ENCODE measurements around the gene YAE1.

Gene YAE1

DNA sequence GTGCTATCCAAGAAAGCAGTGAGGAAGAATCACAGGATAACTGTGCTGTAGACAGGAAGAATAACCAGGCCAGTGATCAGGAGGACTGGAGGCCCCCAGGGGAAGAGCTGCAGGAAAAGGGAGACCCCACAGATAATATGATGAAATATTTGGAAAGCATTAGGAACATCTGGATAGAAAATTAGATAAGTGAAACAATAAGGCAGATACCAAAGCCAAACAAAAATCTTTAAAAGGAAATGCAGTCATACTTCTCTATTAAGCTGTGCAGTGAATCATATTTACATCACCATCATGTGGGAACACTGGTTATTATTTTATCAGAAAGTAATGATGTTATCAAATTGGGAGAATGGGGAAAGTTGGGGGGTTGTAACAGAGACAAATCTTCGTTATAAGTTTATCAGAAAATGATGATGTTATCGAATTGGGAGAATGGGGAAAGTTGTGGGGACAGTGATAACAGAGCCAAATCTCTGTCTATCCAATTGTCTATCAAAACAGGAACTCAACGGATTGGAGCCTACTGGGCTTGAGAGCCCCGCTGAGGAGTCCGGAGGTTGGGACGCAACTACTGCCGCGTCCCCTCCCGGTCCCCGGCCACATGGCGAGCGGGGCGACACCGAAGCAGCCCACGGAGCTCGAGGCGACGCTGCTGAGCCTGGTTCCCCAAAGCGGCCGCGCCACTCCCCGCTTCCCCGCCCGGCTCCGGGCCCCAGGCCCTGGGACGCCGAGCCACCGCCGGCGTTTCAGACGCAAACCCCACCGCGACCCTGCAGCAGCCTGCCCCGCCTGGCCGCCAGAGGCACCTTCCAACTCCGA is 43.1 kb downstream of the YAE1 start:
- no peak for DNase-seq

DNA sequence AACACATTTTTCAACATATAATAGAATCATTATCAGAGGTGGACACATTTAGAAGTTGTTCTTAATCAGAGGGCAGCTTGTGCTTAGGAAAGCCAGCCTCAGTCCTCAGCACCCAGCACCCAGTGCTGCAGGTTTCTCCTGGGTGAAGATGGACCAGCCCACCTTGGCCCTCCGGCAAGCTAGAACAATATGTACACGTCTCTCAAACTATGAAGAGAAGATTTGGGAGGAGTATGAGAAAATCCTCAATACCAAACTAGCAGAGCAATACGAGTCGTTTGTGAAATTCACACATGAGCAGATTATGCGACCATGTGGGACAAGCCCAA is 43.7 kb downstream of the YAE1 start:
- no peak for DNase-seq

DNA sequence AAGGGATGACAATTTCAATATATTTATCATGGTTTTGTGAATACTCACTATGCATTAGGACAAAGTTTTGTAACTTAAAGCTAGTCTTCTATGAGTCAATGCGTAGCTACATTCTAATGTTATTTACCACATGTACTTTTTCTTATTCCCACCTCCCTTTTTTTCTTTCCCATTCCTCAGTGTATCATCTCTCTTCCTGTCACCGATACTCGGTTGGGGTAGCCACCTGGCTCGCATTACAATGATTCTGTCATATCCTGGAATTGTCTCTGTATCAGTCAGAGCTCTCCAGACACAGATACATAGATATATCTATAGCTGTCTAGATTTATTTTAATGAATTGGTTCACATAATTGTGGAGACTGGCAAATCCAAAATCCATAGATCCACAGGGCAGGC is 47.4 kb downstream of the YAE1 start:
- DNase-seq = no peak

DNA sequence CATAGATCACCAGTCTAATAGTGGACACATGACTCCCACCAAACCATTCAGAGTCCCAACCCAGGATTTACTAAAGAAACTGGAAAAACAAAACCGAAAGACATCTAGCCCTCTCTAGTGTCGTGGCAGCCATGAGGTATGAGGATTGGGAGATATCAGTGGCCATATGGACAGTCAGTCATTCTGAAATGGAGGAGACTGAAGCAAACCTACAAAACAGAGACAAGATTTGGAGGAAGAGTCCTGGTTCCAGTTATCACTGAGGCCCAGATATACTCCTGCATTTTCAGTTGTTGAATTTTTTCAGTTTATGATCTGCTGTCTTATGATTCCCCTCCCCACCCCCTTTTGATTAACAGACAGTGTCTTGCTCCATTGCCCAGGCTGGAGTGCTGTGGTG is 48.1 kb downstream of the YAE1 start:
- no peak for DNase-seq

DNA sequence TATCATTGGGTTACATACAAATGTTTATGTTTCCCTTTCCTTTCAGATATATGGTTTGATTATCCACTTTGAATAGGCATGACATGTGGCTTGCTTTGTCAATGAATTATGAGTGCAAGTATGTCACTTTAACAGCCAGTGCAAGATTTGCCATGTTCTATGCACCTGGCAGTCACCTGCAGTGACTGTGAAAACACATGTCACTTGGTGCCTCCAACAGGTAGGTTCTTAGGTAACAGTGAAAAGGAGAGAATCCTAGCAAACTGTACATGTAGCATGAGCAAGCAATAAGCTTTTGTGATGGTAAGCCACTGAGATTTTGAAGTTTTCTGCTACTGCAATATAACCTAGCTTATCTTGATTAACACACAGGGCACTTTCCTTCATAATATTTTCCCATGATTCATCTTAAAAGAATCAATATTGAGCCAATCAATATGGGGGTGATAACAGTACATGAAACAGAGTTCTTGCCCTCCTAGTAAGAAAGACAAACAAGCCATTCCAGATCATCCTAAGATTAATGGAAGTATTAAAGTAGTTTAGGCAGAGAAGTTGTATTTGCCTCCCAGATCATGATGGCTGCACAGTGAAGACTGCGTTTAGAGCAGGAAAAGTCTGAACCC is 49.3 kb downstream of the YAE1 start:
- no peak for DNase-seq

DNA sequence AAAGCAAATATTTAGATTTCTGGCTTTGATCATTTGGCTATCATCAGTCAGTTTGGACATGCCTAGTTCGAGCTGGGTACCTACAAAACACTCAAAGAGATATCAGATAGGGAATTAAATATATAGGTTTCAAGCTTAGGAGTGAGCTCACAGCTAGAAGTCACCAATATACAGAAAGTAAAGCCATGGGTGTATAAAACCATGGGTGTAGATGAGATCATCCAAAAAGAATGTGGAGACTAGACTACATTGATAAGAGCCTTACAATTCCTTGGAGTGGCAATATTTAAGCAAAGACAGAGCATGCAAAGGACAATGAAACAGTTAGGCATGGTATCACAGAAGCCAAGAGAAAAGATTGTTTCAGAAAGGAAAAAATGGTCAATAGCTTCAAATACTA is 49.9 kb downstream of the YAE1 start:
- DNase-seq = no peak

DNA sequence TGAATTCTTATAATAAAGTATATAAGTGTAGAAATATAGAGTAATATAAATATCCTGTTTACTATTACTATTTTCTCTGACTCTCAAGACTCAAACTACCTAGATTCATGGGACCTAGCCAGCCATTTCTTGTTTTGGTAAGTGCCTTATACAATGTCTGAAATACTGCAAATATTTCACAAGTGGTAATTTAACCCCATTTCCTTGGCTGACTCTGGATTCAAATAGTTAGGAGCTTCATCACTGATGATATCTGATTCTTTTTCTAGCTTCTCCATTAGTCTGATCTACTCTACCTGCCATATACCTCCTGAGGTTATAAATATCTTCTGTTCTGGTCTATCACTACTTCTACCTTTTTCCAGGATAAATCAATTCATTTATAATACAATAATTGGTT is 50.8 kb downstream of the YAE1 start:
- no peak for DNase-seq

DNA sequence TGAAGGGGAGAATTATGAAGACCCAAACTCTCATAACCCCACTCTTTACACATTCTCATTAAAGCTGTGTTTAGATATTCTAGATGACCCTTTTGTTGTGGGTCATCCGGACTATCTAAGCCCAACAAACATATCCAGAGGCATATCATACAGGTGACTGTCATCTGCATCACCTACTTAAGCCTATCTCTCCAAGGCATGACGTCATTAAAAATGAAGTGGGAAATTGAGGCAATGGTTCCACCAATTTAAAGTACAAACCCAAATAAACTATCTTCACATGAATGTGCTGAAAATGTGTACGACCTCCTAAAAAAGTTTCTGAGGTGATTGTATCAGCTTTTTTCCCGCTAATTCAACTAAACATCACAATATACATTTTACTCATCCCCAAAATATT is 52.7 kb downstream of the YAE1 start:
- DNase-seq = no peak

DNA sequence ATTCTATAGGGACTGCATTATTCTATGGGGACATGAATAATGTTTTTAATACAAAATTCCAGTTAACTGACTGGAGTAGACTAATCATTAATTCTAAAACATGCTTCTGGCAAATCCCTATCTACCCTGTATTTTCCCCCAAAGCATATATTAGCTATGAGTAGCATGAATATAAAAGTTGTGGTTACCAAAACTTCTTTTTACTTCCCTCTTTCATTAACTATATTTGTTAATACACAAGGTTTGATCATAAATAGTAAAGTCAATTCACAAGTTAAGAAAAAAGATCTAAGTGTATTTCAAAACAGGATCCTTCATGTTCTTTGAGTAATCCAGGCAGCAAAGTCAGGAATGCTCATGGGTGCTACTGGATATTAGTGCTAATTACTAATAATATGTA is 54.3 kb downstream of the YAE1 start:
- DNase-seq = no peak

DNA sequence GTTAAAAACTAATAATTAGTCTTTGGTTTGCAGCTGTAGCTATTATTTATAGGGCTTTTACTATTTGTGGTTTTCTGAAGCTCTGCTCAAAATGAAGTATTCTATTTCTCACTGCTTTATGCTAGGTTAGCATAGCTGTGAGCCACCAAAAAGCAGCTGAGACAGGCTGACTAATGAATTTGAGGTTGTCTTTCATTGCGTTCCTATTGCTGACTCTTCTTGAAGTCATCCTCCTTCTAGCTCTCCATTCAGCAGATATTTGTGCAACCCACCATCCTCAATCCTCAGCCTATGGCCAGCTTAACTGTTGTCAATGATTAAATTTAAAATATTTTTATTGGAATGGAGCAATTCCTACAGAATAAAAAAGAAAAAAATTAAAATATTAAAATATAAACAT is 55.1 kb downstream of the YAE1 start:
- DNase-seq = no peak

DNA sequence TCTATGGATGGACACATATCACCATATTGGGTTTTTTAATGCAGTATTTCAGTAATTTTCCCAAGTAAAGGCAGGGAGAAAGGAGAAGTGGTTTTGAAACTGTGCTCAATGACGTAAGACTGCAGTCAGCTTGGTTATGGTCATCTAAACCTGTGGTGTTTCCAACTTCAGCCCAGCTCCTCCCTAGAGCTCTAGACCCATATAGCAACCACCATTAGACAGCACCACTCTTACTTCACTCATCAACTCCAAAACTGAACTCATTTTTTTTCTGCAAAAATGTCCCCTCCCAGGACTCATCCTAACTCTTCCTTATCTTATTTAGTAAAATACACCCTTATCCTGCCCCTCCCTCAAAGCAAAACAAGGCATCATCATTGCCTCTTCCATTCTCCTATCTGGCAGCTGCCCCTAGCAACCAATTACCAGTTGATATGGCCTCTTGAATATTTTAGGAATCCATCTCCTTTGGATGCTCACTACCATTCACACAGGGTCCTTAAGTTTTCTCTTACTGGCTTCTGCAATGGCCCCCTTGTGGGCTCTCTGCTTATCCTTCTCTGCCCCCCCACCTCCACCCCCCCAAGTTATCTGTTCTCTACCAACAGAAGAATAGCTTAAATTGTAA is 55.7 kb downstream of the YAE1 start:
- DNase-seq = no peak

Measured in NCI-H187 treated with DMSO at 0.1 percent for 48 hours (cell line).